ENCODE data around the gene MYT1. TPM values are rescaled to one million over a fixed set of nuclear protein-coding genes. Genes with fewer than 3 reads are reported as not detected.

The MYT1 gene
- total RNA-seq, 2 donors from 2014 or later: 0.16 TPM; not detected in 1

DNA sequence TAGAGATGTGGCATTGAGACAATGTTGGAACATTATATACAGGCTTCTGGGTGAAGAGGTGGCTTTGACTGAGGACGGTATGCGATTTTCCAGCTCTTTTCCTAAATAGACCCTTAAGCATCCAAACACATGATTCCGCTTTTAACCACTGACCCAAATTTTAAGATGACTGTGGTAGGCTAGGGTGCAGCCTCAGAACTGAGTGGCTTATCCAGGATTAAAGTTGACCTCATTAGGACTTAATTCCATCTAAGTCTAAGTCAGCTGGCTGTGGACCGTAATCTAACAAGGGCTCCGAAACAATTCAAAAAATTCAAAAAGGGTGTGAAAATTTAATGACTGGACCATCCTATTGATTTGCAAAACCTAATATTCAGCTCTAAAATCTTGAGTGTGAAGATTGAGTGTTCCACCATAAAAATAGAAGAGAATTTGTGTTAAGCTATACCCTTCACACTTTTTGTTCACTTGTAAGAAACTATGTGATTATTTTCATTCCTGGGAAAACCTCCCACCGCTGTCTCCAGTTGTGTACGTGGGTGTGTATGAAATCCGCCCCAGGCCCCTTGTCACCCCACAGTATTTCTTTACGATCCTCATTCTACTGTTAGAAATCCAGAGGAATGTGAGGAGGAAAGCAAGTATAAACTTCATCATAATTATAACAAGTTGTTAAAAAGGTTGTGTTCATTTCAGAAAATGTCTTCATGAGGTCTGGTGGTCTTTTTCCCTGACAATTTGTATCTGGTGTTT is 94.0 kb downstream of the MYT1 start:
- peak overlapping the region; percentile 5 for H3K27ac Mint-ChIP-seq
- H3K9me3 Mint-ChIP-seq: no peaks in the 10 kb centered on the region
- peaks cover 38% of the 10 kb centered on the region for H3K36me3 Mint-ChIP-seq (ENCODE audit: low read depth)
- peak overlapping the region; percentile 93 for H3K4me3 Mint-ChIP-seq
- no peaks in the 10 kb centered on the region for H3K27me3 Mint-ChIP-seq
- peaks cover 42% of the 10 kb centered on the region for H3K4me1 Mint-ChIP-seq
- no peak for ATAC-seq (replicated peaks)

GRCh38 chr20:64260239-64260638 is 96.0 kb downstream of the MYT1 start:
- H3K4me3 Mint-ChIP-seq: peak overlapping the region; percentile 24

GRCh38 chr20:64261138-64261537 is 96.9 kb downstream of the MYT1 start:
- Mint-ChIP-seq H3K36me3 (ENCODE audit: low read depth) (peaks cover 52% of the 10 kb centered on the region), H3K9me3 (no peaks in the 10 kb centered on the region), H3K27me3 (no peaks in the 10 kb centered on the region), H3K4me3 (peak overlapping the region; percentile 24), H3K4me1 (peaks cover 34% of the 10 kb centered on the region), H3K27ac (peak overlapping the region; percentile 83)
- ATAC-seq (replicated peaks): no peak

More at GRCh38 chr20:64260239-64260638, 96.0 kb downstream of the MYT1 start:
- peaks cover 50% of the 10 kb centered on the region for H3K36me3 Mint-ChIP-seq (ENCODE audit: low read depth)
- H3K9me3 Mint-ChIP-seq: no peaks in the 10 kb centered on the region
- H3K27ac Mint-ChIP-seq: peak overlapping the region; percentile 83
- no peaks in the 10 kb centered on the region for H3K27me3 Mint-ChIP-seq
- H3K4me1 Mint-ChIP-seq: peaks cover 36% of the 10 kb centered on the region
- ATAC-seq (replicated peaks): no peak

DNA sequence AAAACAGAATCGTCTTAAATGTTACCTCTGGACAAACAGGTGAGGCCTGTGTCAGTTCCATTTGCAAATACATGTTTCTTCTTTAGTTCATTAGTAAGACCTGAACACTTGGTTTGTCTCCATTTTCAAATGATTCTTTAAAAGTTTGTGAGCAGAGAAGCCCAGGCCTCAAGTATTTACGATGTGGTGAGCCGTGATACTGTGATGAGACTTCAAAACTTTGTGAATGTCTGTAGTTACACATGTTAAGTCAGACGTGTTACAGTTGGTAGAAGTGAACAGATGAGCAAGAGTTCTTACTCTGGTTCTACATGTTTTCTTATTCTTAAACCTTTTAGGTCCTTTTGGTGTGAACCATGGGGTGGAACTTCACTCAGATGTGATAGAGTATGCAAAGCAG is 99.8 kb downstream of the MYT1 start:
- H3K27ac Mint-ChIP-seq: no peak overlapping the region
- H3K27me3 Mint-ChIP-seq: no peaks in the 10 kb centered on the region
- H3K4me1 Mint-ChIP-seq: peaks cover 17% of the 10 kb centered on the region
- H3K9me3 Mint-ChIP-seq: no peaks in the 10 kb centered on the region
- peaks cover 65% of the 10 kb centered on the region for H3K36me3 Mint-ChIP-seq (ENCODE audit: low read depth)
- H3K4me3 Mint-ChIP-seq: no peak overlapping the region
- no peak for ATAC-seq (replicated peaks)

GRCh38 chr20:64265201-64265600 is 100.9 kb downstream of the MYT1 start:
- ATAC-seq (replicated peaks): no peak
- Mint-ChIP-seq H3K36me3 (ENCODE audit: low read depth) (peaks cover 71% of the 10 kb centered on the region), H3K4me3 (no peak overlapping the region), H3K9me3 (no peaks in the 10 kb centered on the region), H3K27ac (no peak overlapping the region), H3K27me3 (no peaks in the 10 kb centered on the region), H3K4me1 (peaks cover 27% of the 10 kb centered on the region)

GRCh38 chr20:64266988-64267387 is 102.7 kb downstream of the MYT1 start:
- Mint-ChIP-seq H3K27me3 (no peaks in the 10 kb centered on the region), H3K4me3 (no peak overlapping the region), H3K27ac (no peak overlapping the region), H3K36me3 (ENCODE audit: low read depth) (peaks cover 65% of the 10 kb centered on the region), H3K4me1 (peaks cover 30% of the 10 kb centered on the region), H3K9me3 (no peaks in the 10 kb centered on the region)
- no peak for ATAC-seq (replicated peaks)

DNA sequence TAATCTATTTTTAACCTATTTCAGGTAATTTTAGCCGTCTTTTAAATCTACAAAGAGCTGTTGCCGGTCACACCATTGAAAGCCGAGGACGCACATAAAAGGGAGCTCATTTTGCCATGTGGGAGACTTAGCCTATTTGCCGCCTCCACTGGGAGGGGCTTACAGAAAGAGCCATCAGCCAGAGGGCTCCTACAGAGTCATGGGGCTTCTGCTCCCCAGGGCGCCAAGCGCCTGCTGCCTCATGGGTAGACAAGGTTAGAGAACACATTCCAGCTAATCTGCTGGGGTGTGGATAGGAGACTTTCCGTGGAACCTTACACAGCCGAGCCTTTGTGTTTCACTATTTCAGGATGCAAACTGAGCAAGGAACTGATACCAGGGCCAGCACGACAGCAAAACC is 103.9 kb downstream of the MYT1 start:
- no peak for ATAC-seq (replicated peaks)
- H3K4me1 Mint-ChIP-seq: peaks cover 21% of the 10 kb centered on the region
- no peaks in the 10 kb centered on the region for H3K9me3 Mint-ChIP-seq
- peaks cover 59% of the 10 kb centered on the region for H3K36me3 Mint-ChIP-seq (ENCODE audit: low read depth)
- H3K27ac Mint-ChIP-seq: no peak overlapping the region
- H3K27me3 Mint-ChIP-seq: no peaks in the 10 kb centered on the region
- no peak overlapping the region for H3K4me3 Mint-ChIP-seq

- H3K27me3 Mint-ChIP-seq: no peaks in the 10 kb centered on the region
- peaks cover 20% of the 10 kb centered on the region for H3K4me1 Mint-ChIP-seq
- no peaks in the 10 kb centered on the region for H3K9me3 Mint-ChIP-seq
- no peak overlapping the region for H3K4me3 Mint-ChIP-seq
- H3K36me3 Mint-ChIP-seq (ENCODE audit: low read depth): peaks cover 61% of the 10 kb centered on the region
- no peak for ATAC-seq (replicated peaks)
- peak overlapping the region; percentile 9 for H3K27ac Mint-ChIP-seq
Observed at GRCh38 chr20:64269604-64270411, 105.6 kb downstream of the MYT1 start.

DNA sequence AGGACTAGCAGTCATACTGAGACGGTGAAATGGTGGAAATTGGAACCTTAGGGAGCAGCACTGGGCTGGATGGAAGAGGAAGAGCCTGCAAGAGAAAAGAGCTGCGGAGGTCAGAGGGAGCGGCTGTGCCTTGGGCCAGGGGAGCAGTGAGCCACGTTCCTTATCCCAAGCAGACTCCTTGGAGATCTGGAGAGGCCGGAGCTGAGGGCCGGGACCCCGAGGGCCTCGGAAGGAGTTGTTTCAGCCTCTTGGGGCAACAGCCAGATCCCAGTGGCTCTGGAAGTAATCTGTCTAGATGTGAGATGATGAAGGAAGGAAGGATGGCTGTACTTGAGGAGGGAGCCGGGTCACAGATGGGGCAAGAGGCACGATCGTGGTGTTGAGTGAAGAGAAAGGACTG is 107.4 kb downstream of the MYT1 start:
- H3K9me3 Mint-ChIP-seq: no peaks in the 10 kb centered on the region
- ATAC-seq (replicated peaks): no peak
- H3K4me3 Mint-ChIP-seq: no peak overlapping the region
- H3K36me3 Mint-ChIP-seq (ENCODE audit: low read depth): peaks cover 65% of the 10 kb centered on the region
- peaks cover 20% of the 10 kb centered on the region for H3K4me1 Mint-ChIP-seq
- H3K27me3 Mint-ChIP-seq: no peaks in the 10 kb centered on the region
- no peak overlapping the region for H3K27ac Mint-ChIP-seq

GRCh38 chr20:64273109-64273508 is 108.9 kb downstream of the MYT1 start:
- no peak for ATAC-seq (replicated peaks)
- Mint-ChIP-seq H3K27ac (no peak overlapping the region), H3K9me3 (no peaks in the 10 kb centered on the region), H3K36me3 (ENCODE audit: low read depth) (peaks cover 59% of the 10 kb centered on the region), H3K4me1 (peaks cover 20% of the 10 kb centered on the region), H3K4me3 (no peak overlapping the region), H3K27me3 (no peaks in the 10 kb centered on the region)

DNA sequence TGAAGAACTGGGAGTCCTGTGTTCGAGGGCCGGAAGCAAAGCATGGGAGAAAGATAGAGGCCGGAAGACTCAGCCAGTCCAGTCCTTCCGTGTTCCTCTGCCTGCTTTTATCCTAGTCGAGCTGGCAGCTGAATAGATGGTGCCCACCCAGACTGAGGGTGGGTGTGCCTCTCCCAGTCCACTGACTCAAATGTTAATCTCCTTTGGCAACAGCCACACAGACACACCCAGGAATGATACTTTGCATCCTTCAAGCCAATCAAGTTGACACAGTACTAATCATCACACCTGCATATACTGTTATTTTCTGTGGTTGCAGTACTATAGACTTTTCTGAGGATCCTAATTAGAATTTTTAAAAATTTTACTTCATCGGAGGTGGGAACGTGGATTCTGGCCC is 112.6 kb downstream of the MYT1 start:
- Mint-ChIP-seq H3K27ac (no peak overlapping the region), H3K27me3 (no peaks in the 10 kb centered on the region), H3K4me1 (peaks cover 2% of the 10 kb centered on the region), H3K9me3 (no peaks in the 10 kb centered on the region), H3K36me3 (ENCODE audit: low read depth) (peaks cover 42% of the 10 kb centered on the region), H3K4me3 (no peak overlapping the region)
- ATAC-seq (replicated peaks): no peak

DNA sequence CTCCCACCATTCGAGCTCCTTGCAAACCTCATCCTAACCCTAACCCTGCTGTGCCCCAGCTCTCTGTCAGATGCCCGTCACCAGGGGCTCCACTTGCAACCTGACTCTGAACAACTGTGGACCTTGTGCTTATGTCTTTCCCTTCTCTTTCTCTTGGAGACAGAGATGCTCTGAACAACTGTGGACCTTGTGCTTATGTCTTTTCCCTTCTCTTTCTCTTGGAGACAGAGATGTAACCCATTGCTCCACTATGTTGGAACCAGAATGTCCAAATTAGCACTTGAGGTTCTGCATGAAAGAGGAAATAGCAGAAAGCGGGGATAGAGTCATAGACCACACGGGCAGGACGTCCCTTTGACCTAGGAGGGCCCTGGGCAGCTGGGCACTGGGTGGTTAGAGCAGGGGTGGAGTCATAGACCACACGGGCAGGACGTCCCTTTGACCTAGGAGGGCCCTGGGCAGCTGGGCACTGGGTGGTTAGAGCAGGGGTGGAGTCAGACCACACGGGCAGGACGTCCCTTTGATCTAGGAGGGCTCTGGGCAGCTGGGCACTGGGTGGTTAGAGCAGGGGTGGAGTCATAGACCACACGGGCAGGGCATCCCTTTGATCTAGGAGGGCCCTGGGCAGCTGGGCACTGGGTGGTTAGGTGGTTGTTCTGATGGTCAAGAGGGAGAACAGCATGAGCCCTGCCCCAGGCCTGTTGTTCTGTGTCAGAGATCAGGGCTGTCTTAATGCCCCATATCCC is 113.5 kb downstream of the MYT1 start:
- no peaks in the 10 kb centered on the region for H3K4me1 Mint-ChIP-seq
- no peak overlapping the region for H3K27ac Mint-ChIP-seq
- H3K4me3 Mint-ChIP-seq: no peak overlapping the region
- no peaks in the 10 kb centered on the region for H3K9me3 Mint-ChIP-seq
- H3K27me3 Mint-ChIP-seq: no peaks in the 10 kb centered on the region
- H3K36me3 Mint-ChIP-seq (ENCODE audit: low read depth): peaks cover 39% of the 10 kb centered on the region
- no peak for ATAC-seq (replicated peaks)

DNA sequence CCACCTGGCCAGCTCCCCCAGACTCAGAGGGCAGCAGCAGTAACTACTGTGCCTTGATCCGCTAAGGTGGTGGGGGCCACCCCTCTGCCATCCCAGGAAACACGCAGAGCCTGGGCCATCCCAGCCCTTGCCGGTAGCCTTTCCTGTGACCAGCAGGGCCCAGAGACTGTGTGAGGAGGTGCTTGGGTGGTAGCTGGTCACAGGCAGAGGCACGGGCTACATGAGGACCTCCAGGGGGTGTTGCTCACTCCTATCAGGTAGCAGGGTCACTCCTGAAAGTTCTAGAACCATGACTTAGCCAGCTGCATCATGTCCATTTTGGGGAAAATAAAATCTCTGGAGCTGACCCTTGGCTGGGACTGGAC is 114.0 kb downstream of the MYT1 start:
- H3K9me3 Mint-ChIP-seq: no peaks in the 10 kb centered on the region
- no peak for ATAC-seq (replicated peaks)
- no peak overlapping the region for H3K27ac Mint-ChIP-seq
- H3K4me1 Mint-ChIP-seq: no peaks in the 10 kb centered on the region
- H3K27me3 Mint-ChIP-seq: no peaks in the 10 kb centered on the region
- no peak overlapping the region for H3K4me3 Mint-ChIP-seq
- peaks cover 33% of the 10 kb centered on the region for H3K36me3 Mint-ChIP-seq (ENCODE audit: low read depth)

DNA sequence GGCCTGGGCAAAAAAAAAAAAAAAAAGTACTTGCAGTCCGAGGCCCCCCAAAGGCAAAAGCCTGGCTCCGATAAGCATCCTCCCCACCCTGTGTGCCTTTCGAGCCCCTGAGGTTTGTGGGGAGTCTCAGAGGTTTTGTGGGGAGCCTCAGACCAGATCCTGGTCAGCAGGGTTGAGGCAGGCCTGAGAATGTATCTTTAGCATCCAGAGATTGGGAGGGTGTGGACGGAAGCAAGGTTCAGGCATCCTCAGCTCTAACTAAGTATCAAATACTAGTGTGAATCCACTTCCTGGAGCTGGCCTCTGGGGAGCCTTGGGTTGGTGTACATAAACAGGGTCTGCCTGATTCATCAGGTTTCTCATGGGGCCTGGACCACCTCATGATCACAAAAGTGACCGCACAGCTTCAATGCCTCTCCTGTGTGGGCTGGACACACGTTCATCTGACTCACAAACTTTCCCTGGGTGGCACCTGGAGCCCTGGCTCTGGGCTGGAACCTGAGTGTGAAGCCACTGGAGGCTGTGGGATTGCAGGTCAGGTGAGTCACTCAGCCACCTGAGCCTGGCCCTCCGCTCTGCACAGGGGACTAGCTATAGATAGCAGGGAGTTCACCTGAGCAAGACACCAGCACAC is 115.7 kb downstream of the MYT1 start:
- H3K9me3 Mint-ChIP-seq: no peaks in the 10 kb centered on the region
- H3K27me3 Mint-ChIP-seq: no peaks in the 10 kb centered on the region
- H3K27ac Mint-ChIP-seq: no peak overlapping the region
- ATAC-seq (replicated peaks): peak; percentile 21
- H3K4me1 Mint-ChIP-seq: no peaks in the 10 kb centered on the region
- peaks cover 17% of the 10 kb centered on the region for H3K36me3 Mint-ChIP-seq (ENCODE audit: low read depth)
- H3K4me3 Mint-ChIP-seq: no peak overlapping the region
